Endothelial cell of umbilical vein (primary cell): ENCODE data around the gene UQCRHL. TPM values are rescaled to one million over a fixed set of nuclear protein-coding genes. Genes with fewer than 3 reads are reported as not detected.

Source experiments
- BruUV-seq: library from RNA; stranded (reverse); fragments of 400-500 nt; replicated peaks from 2 replicates; lab custom pipeline; 2021; lab: Mats Ljungman, UMichigan
- CTCF ChIA-PET: fragments of 300-600, 350-600 bp; sonication (Branson Sonifier 250); formaldehyde crosslinking; loops from one replicate; lab custom pipeline; 2021; ENCODE audit warnings: antibody characterized with exemption, inconsistent platforms; lab: Charles Lee
- POLR2A ChIA-PET: fragments of 300-600, 350-600 bp; sonication (Branson Sonifier 250); formaldehyde crosslinking; loops from one replicate; lab custom pipeline; 2021; ENCODE audit warnings: antibody characterized with exemption, inconsistent platforms; lab: Charles Lee
- DNase-seq: peaks from one replicate; pipeline ENCODE4 v3.0.0-alpha.2; 2011; ENCODE audit warnings: low read depth, low spot score
- FAIRE-seq: peaks from 2 replicates; lab custom pipeline; 2011; peaks lifted over from hg19 to GRCh38; lab: Jason Lieb, UNC
- H2AFZ ChIP-seq: 2 replicates; pipeline ENCODE4 v1.6.0; 2012; ENCODE audit warnings: low read depth, low read length, control low read depth, inconsistent platforms
- H3K27ac ChIP-seq: 2 replicates; pipeline ENCODE4 v1.5.1; 2011; ENCODE audit warnings: low read depth, mild to moderate bottlenecking, control low read depth, low read length, moderate library complexity; ENCODE audit not compliant: insufficient read depth
- H3K27me3 ChIP-seq, 2 experiments: 2 replicates each; pipeline versions ENCODE4 v1.6.0 to v1.6.1; 2011; ENCODE audit warnings: low read length in 2 of 2, mixed read lengths in 1 of 2; ENCODE audit not compliant: control insufficient read depth in 2 of 2, insufficient read depth in 2 of 2
- H3K36me3 ChIP-seq, 2 experiments: 2 replicates in 1 of 2; 3 replicates in 1 of 2; pipeline ENCODE4 v1.5.1; 2011; ENCODE audit warnings: low read length in 2 of 2, mild to moderate bottlenecking in 1 of 2, moderate library complexity in 1 of 2; ENCODE audit not compliant: control insufficient read depth in 2 of 2, insufficient read depth in 2 of 2; ENCODE audit errors: extremely low read depth in 1 of 2
- H3K4me1 ChIP-seq: 3 replicates; pipeline ENCODE4 v1.5.1; 2011; ENCODE audit warnings: mild to moderate bottlenecking, low read length; ENCODE audit not compliant: control insufficient read depth, insufficient read depth; ENCODE audit errors: extremely low read depth
- H3K4me2 ChIP-seq: 2 replicates; pipeline ENCODE4 v1.6.1; 2011; ENCODE audit warnings: low read length, control low read depth, mixed read lengths; ENCODE audit not compliant: insufficient read depth
- H3K4me3 ChIP-seq, 3 experiments: fragments of 200-600 bp in 1 of 3; sonication (generic), shearing (Covaris generic) in 1 of 3; replicated peaks in 1 of 3; 2 replicates each; pipeline ENCODE4 v1.5.1; 2011 to 2016; ENCODE audit warnings: control low read depth in 3 of 3, low read length in 3 of 3, mild to moderate bottlenecking in 2 of 3, inconsistent platforms in 1 of 3, low read depth in 1 of 3, moderate library complexity in 1 of 3; ENCODE audit not compliant: insufficient read depth in 1 of 3
- H3K79me2 ChIP-seq: 2 replicates; pipeline ENCODE4 v1.6.0; 2012; ENCODE audit warnings: low read length, inconsistent platforms; ENCODE audit not compliant: control insufficient read depth, insufficient read depth
- H3K9ac ChIP-seq: replicated peaks from 2 replicates; pipeline ENCODE3; 2011; ENCODE audit warnings: low read length, control low read depth; ENCODE audit not compliant: insufficient read depth; ENCODE audit errors: extremely low read depth
- H3K9me1 ChIP-seq: replicated peaks from 3 replicates; pipeline ENCODE4 v1.6.0; 2011; ENCODE audit warnings: mild to moderate bottlenecking, low read length; ENCODE audit not compliant: control insufficient read depth, insufficient read depth; ENCODE audit errors: extremely low read depth
- H3K9me3 ChIP-seq: replicated peaks from 2 replicates; pipeline ENCODE4 v1.5.1; 2012; ENCODE audit warnings: low read length, inconsistent platforms; ENCODE audit not compliant: control insufficient read depth, insufficient read depth
- H4K20me1 ChIP-seq: replicated peaks from 2 replicates; pipeline ENCODE3; 2011; ENCODE audit warnings: mild to moderate bottlenecking, low read length; ENCODE audit not compliant: control insufficient read depth, insufficient read depth; ENCODE audit errors: extremely low read depth
- EZH2 ChIP-seq: IDR thresholded peaks from 2 replicates; pipeline ENCODE4 v1.6.1; 2012; ENCODE audit warnings: borderline replicate concordance, low read depth, mild to moderate bottlenecking, moderate library complexity, low read length, inconsistent platforms; ENCODE audit not compliant: severe bottlenecking
- GATA2 ChIP-seq: IDR thresholded peaks from 2 replicates; pipeline ENCODE4 v1.7.0; 2011; ENCODE audit warnings: low read depth, mild to moderate bottlenecking, moderate library complexity, mixed read lengths, low read length; ENCODE audit not compliant: insufficient read length, insufficient read depth
- JUN ChIP-seq: IDR thresholded peaks from 2 replicates; pipeline ENCODE4 v1.6.1; 2011; ENCODE audit warnings: borderline replicate concordance, low read depth; ENCODE audit not compliant: insufficient read length, insufficient read depth
- MAX ChIP-seq: IDR thresholded peaks from 2 replicates; pipeline ENCODE4 v1.6.1; 2011; ENCODE audit not compliant: insufficient read depth, insufficient read length
- MYC ChIP-seq: IDR thresholded peaks from one replicate; pipeline ENCODE4 v1.6.1; 2011; ENCODE audit warnings: mild to moderate bottlenecking, low read depth, low read length
- POLR2A ChIP-seq: IDR thresholded peaks from 2 replicates; pipeline ENCODE4 v1.6.1; 2012; ENCODE audit warnings: low read depth, mild to moderate bottlenecking, control low read depth, low read length
- POLR2AphosphoS5 ChIP-seq: IDR thresholded peaks from 2 replicates; pipeline ENCODE4 v1.6.1; 2012; ENCODE audit warnings: low read depth, mild to moderate bottlenecking, control low read depth, low read length, moderate library complexity; ENCODE audit not compliant: insufficient read depth
- dilution Hi-C: fragments of 300-500 bp; cut with MboI; formaldehyde crosslinking; loops from one replicate; pipeline ENCODE4 v1.15.0; 2019; ENCODE audit warnings: low sequenced_read_pairs; ENCODE audit not compliant: extremely low pct_ligation_motif_present
- intact Hi-C: fragments of 100-400 bp; cut with micrococcal nuclease; formaldehyde crosslinking; loops from one replicate; pipeline ENCODE4 v1.10.0; 2022
- polyA plus RNA-seq, 4 experiments: library from polyadenylated mRNA; depleted of rRNA in 3 of 4; stranded (reverse) in 3 of 4; unstranded in 1 of 4; fragments of >200 nt; gene quantifications; 2 replicates each; pipeline versions ENCODE4 v1.2.1 to v1.2.3, GENCODE V29; 2011 to 2012; ENCODE audit warnings: missing spikeins in 1 of 4
- total RNA-seq: library from RNA; stranded (reverse); gene quantifications from 2 replicates; pipeline ENCODE4 v1.2.3, GENCODE V29; 2021

The UQCRHL gene
- total and polyA plus RNA-seq, 2 donors (not counting 3 experiments of a cell fraction or from before 2014, with no cell fraction given): 0.92 to 1.4 TPM

GRCh38 chr1:15852828-15853302 is 45.4 kb upstream of the UQCRHL start:
- dilution Hi-C loops: no loop called here
- ChIA-PET POLR2A (no interaction called here), CTCF (no interaction called here)
- TF ChIP-seq MYC (no peak), MAX (no peak), POLR2AphosphoS5 (no peak), GATA2 (no peak), POLR2A (no peak), EZH2 (no peak)
- no TSS peak for BruUV-seq
- FAIRE-seq (no peak), DNase-seq (no peak)
- no peaks in the 10 kb centered on the region for H3K27me3 ChIP-seq
- peaks cover 96% of the 10 kb centered on the region for H3K79me2 ChIP-seq
- peaks cover 25% of the 10 kb centered on the region for H3K4me1 ChIP-seq
- H4K20me1 ChIP-seq: no peaks in the 10 kb centered on the region
- H3K9me3 ChIP-seq: no peaks in the 10 kb centered on the region
- no peak overlapping the region for H3K9ac ChIP-seq
- no peaks in the 10 kb centered on the region for H3K9me1 ChIP-seq
- no peaks in the 10 kb centered on the region for H3K36me3 ChIP-seq
- H3K27ac ChIP-seq: no peak overlapping the region
- no peak overlapping the region for H3K4me2 ChIP-seq
- no peak overlapping the region for H2AFZ ChIP-seq
- H3K4me3 ChIP-seq: no peak overlapping the region
- intact Hi-C loops: no loop called here

GRCh38 chr1:15852036-15852827 is 44.8 kb upstream of the UQCRHL start:
- intact Hi-C loops: no loop called here
- H3K27me3 ChIP-seq: no peaks in the 10 kb centered on the region
- H3K4me3 ChIP-seq: no peak overlapping the region
- peaks cover 25% of the 10 kb centered on the region for H3K4me1 ChIP-seq
- CTCF ChIA-PET: no interaction called here
- H3K9me1 ChIP-seq: no peaks in the 10 kb centered on the region
- H2AFZ ChIP-seq: no peak overlapping the region
- dilution Hi-C loops: no loop called here
- TF ChIP-seq MAX: no peak
- no peak for TF ChIP-seq JUN
- no peak for TF ChIP-seq POLR2A
- peak overlapping the region; percentile 45 for H3K4me2 ChIP-seq
- peak; percentile 18 for DNase-seq
- H3K9ac ChIP-seq: no peak overlapping the region
- no peak for FAIRE-seq
- POLR2A ChIA-PET: interaction anchor here (0.5 kb wide), 1 partner anchor 19 kb away, joined by 3 read pairs; no protein-coding TSS in a partner anchor
- no peaks in the 10 kb centered on the region for H3K9me3 ChIP-seq
- H3K27ac ChIP-seq: no peak overlapping the region
- peaks cover 94% of the 10 kb centered on the region for H3K79me2 ChIP-seq
- BruUV-seq: no TSS peak
- no peaks in the 10 kb centered on the region for H3K36me3 ChIP-seq
- no peaks in the 10 kb centered on the region for H4K20me1 ChIP-seq
